Activated CD4-positive, alpha-beta T cell treated with anti-CD3 and anti-CD28 coated beads, Interleukin-2, Interleukin-4, amounts not matched to agents 100 ng/mL and 50 ng/mL, durations not matched to agents 16 hours and 8 hours (primary cell): ENCODE measurements around the gene SETBP1.

Experiments
- DNase-seq: peaks from one replicate; pipeline ENCODE4 v3.0.0-alpha.2; 2020; ENCODE audit warnings: low spot score

Gene SETBP1

GRCh38 chr18:44937960-44938719 lies 257.5 kb downstream of the SETBP1 start:
- DNase-seq = no peak

GRCh38 chr18:44938720-44939665 lies 258.3 kb downstream of the SETBP1 start:
- DNase-seq = no peak

- no peak for DNase-seq
Measured at GRCh38 chr18:44941516-44941915, 260.8 kb downstream of the SETBP1 start.

GRCh38 chr18:44942073-44942472 lies 261.4 kb downstream of the SETBP1 start:
- DNase-seq = no peak

- DNase-seq = no peak
Measured at GRCh38 chr18:44943311-44943881, 262.7 kb downstream of the SETBP1 start.

- no peak for DNase-seq
Measured at GRCh38 chr18:44944461-44944860, 263.8 kb downstream of the SETBP1 start.

- DNase-seq = no peak
Measured at GRCh38 chr18:44945888-44946401, 265.3 kb downstream of the SETBP1 start.

GRCh38 chr18:44946529-44947113 lies 265.9 kb downstream of the SETBP1 start:
- no peak for DNase-seq

- no peak for DNase-seq
Measured at GRCh38 chr18:44949967-44950366, 269.3 kb downstream of the SETBP1 start.

- no peak for DNase-seq
Measured at GRCh38 chr18:44950685-44951195, 270.1 kb downstream of the SETBP1 start.

- DNase-seq = no peak
Measured at GRCh38 chr18:44951748-44952147, 271.1 kb downstream of the SETBP1 start.

- DNase-seq = no peak
Measured at GRCh38 chr18:44954257-44954656, 273.6 kb downstream of the SETBP1 start.

- no peak for DNase-seq
Measured at GRCh38 chr18:44955825-44956224, 275.1 kb downstream of the SETBP1 start.

- DNase-seq = no peak
Measured at GRCh38 chr18:44957025-44957424, 276.3 kb downstream of the SETBP1 start.

- DNase-seq = no peak
Measured at GRCh38 chr18:44957461-44957860, 276.8 kb downstream of the SETBP1 start.

GRCh38 chr18:44958040-44958439 lies 277.4 kb downstream of the SETBP1 start:
- DNase-seq = no peak

- DNase-seq = no peak
Measured at GRCh38 chr18:44958455-44958854, 277.8 kb downstream of the SETBP1 start.

- no peak for DNase-seq
Measured at GRCh38 chr18:44959013-44959412, 278.3 kb downstream of the SETBP1 start.

GRCh38 chr18:44960580-44960979 lies 279.9 kb downstream of the SETBP1 start:
- no peak for DNase-seq

GRCh38 chr18:44961288-44961995 lies 280.8 kb downstream of the SETBP1 start:
- no peak for DNase-seq

GRCh38 chr18:44967599-44967998 lies 286.9 kb downstream of the SETBP1 start:
- no peak for DNase-seq
